GM12892 (cell line): Measurements from ENCODE around the gene SH3RF1.

Source experiments
- DNase-seq: peaks from one replicate; pipeline ENCODE4 v3.0.0; 2011; ENCODE audit not compliant: insufficient read length
- FAIRE-seq: peaks from 2 replicates; lab custom pipeline; 2011; peaks lifted over from hg19 to GRCh38; lab: Jason Lieb, UNC
- POLR2A ChIP-seq: IDR thresholded peaks from 2 replicates; pipeline ENCODE4 v1.6.1; 2011; ENCODE audit warnings: low read depth, low read length, control low read depth
- POLR2AphosphoS5 ChIP-seq: IDR thresholded peaks from 2 replicates; pipeline ENCODE4 v1.6.1; 2011; ENCODE audit warnings: low read depth, low read length, control low read depth
- TAF1 ChIP-seq: IDR thresholded peaks from 2 replicates; pipeline ENCODE4 v1.6.1; 2011; ENCODE audit warnings: low read depth, mild to moderate bottlenecking, control low read depth, low read length, borderline replicate concordance

Gene SH3RF1

DNA sequence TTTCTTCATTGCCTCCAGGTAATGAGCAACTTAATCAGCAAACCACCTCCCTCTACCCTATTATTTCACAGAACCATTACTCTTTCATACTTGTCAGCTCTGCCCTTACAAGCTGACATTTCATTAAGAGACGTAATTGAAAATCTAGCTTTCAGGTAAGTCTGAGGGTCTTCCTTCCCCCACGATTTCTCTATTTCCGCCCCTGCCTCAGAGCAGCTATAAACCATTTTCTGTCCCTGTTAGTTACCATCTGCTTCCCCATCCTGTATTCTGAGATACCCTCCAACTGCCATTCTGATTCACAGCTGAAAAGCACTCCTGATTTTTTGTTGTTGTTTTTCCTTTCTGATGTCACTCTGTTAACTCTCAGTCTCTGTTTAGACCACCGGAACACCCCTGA, 37.1 kb downstream of the SH3RF1 start:
- FAIRE-seq, result peak; percentile 14
- DNase-seq, result no peak
- no peak for TF ChIP-seq POLR2AphosphoS5
- no peak for TF ChIP-seq TAF1
- no peak for TF ChIP-seq POLR2A

DNA sequence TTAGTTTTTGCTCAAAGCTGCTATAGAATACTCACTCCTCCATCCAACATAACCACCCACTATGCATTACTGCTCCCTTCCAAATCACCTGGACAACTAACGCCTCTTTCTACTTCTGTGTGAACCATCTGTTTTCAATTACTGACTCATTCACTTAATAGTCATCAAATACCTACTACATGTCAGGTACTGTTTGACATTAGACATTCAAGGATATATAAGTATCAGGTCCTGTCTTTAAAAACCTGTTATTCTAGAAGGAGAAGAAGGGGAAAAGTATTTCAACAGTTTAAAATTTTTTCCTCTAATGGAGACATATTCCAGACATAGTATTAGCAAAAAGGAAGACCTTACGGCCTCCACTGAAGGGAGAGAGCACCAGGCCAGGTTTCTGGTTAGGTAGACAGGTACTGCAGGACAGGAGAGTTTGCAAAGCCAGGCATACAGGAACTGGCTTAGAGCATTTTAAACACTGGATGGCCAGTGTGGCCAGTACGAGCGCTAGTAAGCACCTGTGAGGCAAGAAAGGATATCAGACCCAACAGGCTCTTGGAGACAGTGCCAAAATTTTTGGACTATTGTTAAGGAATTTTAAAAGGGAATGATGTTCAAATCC, 39.0 kb downstream of the SH3RF1 start:
- no peak for TF ChIP-seq POLR2A
- no peak for TF ChIP-seq POLR2AphosphoS5
- no peak for TF ChIP-seq TAF1
- no peak for DNase-seq
- FAIRE-seq, result no peak

DNA sequence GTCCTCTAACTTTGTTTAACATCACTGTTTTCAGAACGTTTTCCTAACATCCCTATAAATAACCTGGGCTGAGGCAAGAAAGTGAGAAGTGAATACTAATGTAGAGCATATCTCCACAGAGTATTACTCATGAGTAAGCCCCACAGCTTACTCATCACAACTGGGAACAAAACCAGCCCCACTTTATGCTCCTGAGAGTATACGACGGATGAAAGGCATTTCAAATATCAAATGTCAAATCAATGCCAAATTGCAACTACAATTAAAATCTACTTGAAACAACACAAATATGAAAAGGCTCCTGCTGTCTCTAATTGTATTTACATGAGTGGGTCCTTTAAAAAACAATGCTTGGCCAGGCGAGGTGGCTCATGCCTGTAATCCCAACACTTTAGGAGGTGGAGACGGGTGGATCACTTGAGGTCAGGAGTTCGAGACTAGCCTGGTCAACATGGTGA, 41.2 kb downstream of the SH3RF1 start:
- TF ChIP-seq POLR2A (no peak), TAF1 (no peak), POLR2AphosphoS5 (no peak)
- no peak for FAIRE-seq
- no peak for DNase-seq

DNA sequence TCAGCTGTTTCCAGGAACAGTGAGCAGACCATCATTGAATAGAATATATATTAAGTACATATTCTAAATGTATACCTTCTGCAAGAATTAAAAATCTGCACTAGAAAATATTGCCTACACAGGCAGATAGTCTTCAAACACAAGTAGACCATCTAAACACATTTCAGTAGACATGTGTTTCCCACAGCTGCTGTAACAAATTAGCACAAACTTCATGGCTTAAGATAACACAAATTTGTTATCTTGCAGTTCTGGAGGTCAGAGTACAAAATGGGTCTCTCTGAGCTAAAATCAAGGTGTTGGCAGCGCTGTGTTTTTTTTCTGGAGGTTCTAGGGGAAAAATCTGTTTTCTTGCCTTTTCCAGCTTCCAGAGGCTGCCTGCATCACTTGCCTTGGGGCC, 42.7 kb downstream of the SH3RF1 start:
- DNase-seq (no peak), FAIRE-seq (peak; percentile 21)
- TF ChIP-seq TAF1 (no peak), POLR2AphosphoS5 (no peak), POLR2A (no peak)

DNA sequence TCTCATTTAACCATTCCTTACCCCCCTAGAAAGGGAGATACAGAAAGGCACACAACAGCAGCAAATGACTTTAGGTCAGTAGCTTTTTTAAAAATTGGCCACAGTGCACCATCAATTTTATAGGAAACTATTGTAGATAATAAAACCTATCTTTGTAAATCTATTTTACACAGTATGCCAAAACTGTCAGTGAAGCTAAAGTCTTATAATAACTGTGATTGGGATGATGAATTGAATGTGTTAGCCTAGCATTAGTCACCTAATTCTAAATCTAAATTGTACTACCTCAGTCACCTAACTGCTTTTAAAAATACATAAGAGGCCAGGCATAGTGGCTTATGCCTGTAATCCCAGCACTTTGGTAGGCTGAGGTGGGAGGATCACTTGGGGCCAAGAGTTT, 44.2 kb downstream of the SH3RF1 start:
- FAIRE-seq, result no peak
- no peak for TF ChIP-seq POLR2A
- no peak for TF ChIP-seq POLR2AphosphoS5
- DNase-seq, result no peak

- TF ChIP-seq POLR2AphosphoS5, result no peak
- no peak for TF ChIP-seq TAF1
- no peak for TF ChIP-seq POLR2A
- no peak for FAIRE-seq
- DNase-seq, result no peak
Observed at GRCh38 chr4:169225812-169226211, 44.9 kb downstream of the SH3RF1 start.

- FAIRE-seq (peak; percentile 63), DNase-seq (no peak)
- TF ChIP-seq POLR2AphosphoS5, result no peak
- TF ChIP-seq TAF1, result no peak
- no peak for TF ChIP-seq POLR2A
Observed at GRCh38 chr4:169225058-169225751, 45.6 kb downstream of the SH3RF1 start.

DNA sequence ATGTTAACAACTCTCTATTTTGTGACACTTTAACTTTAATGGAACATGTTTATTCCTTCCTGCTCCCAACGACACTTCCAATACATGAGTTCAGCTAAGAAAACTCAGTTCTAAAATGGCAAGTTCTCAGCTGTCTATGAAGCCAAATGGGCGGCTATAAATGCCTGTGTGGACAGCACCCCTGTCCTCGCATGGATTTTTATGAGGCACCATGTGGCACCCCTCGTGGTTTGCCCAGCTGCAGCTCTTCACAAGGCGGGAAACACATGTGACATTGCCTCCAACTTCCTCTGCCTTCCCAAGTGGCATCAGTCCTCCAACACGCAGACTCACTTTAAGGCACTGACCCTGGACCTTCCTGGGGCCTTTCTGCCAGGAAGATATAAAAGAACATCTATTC, 48.0 kb downstream of the SH3RF1 start:
- TF ChIP-seq TAF1 (no peak), POLR2A (no peak), POLR2AphosphoS5 (no peak)
- DNase-seq, result no peak
- FAIRE-seq, result no peak

DNA sequence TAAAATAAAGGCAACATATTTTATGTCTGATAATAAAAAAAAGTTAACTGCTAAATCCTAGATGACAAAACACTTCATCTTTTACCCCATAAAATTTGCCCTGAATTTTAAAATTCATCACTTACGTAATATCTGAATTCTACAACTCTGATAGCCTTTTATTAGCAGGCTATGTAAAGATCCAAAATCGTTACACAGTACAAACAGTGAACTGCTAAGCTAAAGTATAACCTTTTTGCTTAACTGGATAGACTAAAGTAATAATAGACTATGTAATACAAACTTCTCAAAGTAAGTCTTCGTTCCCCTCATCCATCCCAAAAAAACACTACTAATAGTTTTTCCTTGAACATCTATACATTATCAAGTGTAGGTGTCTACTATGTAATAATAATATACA, 49.1 kb downstream of the SH3RF1 start:
- FAIRE-seq, result no peak
- no peak for DNase-seq
- no peak for TF ChIP-seq POLR2A
- no peak for TF ChIP-seq TAF1
- TF ChIP-seq POLR2AphosphoS5, result no peak

- TF ChIP-seq TAF1 (no peak), POLR2A (no peak), POLR2AphosphoS5 (no peak)
Observed at GRCh38 chr4:169220854-169221411, 49.8 kb downstream of the SH3RF1 start.

GRCh38 chr4:169220447-169220846, 50.3 kb downstream of the SH3RF1 start:
- no peak for FAIRE-seq
- DNase-seq, result no peak
- TF ChIP-seq POLR2AphosphoS5, result no peak

More at GRCh38 chr4:169220854-169221411, 49.8 kb downstream of the SH3RF1 start:
- DNase-seq (no peak), FAIRE-seq (no peak)

DNA sequence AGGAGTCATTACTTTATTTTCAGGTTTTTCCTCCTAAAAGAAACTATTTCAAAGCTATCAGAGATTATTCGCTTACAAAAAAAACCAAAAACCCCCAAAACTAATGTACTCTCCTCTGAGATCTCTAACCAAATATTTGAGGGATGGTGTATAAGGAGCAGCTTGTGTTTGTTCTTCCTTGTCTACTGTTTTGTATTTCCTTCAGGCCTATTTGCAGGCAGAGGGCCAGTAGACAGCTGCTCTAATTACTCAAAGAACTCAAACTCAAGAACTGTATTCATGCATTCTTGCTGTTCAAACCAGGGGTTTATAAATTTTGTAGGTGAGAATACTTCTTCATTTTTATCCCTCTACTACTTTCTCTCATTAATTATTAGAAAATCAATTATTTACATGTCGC, 51.3 kb downstream of the SH3RF1 start:
- FAIRE-seq (no peak), DNase-seq (no peak)
- TF ChIP-seq POLR2AphosphoS5 (no peak), TAF1 (no peak), POLR2A (no peak)
